BJ (cell line): ENCODE data around the gene NAP1L2. TPM values are rescaled to one million over a fixed set of nuclear protein-coding genes. Genes with fewer than 3 reads are reported as not detected.

Experiments
- CTCF ChIA-PET: fragments of 350-600 bp; formaldehyde crosslinking; extraction: SDS; loops from one replicate; lab custom pipeline; 2021; ENCODE audit warnings: antibody characterized with exemption, inconsistent platforms; lab: Yijun Ruan, JAX
- POLR2A ChIA-PET: fragments of 300-600 bp; sonication (Branson Sonifier 250); formaldehyde crosslinking; extraction: SDS; loops from one replicate; lab custom pipeline; 2021; ENCODE audit warnings: antibody characterized with exemption; lab: Charles Lee
- DNase-seq: peaks from one replicate; pipeline ENCODE4 v3.0.0-alpha.2; 2011; ENCODE audit warnings: low read depth
- H3K27me3 ChIP-seq: 2 replicates; pipeline ENCODE4 v1.6.0; 2011; ENCODE audit warnings: low read length; ENCODE audit not compliant: control insufficient read depth, insufficient read depth
- H3K36me3 ChIP-seq: 2 replicates; pipeline ENCODE4 v1.5.1; 2011; ENCODE audit warnings: low read length; ENCODE audit not compliant: control insufficient read depth, insufficient read depth
- H3K4me3 ChIP-seq: 2 replicates; pipeline ENCODE4 v1.5.1; 2011; ENCODE audit warnings: low read depth, mild to moderate bottlenecking, control low read depth, low read length
- polyA minus RNA-seq: library from RNA; depleted of rRNA, polyadenylated mRNA; stranded (reverse); fragments of >200 nt; gene quantifications from 2 replicates; pipeline ENCODE4 v1.2.3, GENCODE V29; 2011; rRNA and poly(A)+ RNA removed
- polyA plus RNA-seq: library from polyadenylated mRNA; depleted of rRNA; stranded (reverse); fragments of >200 nt; gene quantifications from 2 replicates; pipeline ENCODE4 v1.2.3, GENCODE V29; 2011; rRNA removed
- TF ChIP-seq, protein P1 (sequence below): IDR thresholded peaks from 2 replicates; pipeline ENCODE4 v1.5.1; 2011; ENCODE audit warnings: low read depth, mild to moderate bottlenecking, control low read depth, inconsistent platforms, low read length, moderate library complexity; ENCODE audit not compliant: insufficient read depth

The NAP1L2 gene, protein sequence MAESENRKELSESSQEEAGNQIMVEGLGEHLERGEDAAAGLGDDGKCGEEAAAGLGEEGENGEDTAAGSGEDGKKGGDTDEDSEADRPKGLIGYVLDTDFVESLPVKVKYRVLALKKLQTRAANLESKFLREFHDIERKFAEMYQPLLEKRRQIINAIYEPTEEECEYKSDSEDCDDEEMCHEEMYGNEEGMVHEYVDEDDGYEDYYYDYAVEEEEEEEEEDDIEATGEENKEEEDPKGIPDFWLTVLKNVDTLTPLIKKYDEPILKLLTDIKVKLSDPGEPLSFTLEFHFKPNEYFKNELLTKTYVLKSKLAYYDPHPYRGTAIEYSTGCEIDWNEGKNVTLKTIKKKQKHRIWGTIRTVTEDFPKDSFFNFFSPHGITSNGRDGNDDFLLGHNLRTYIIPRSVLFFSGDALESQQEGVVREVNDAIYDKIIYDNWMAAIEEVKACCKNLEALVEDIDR
- polyA plus RNA-seq (not detected in 2 replicates), polyA minus RNA-seq (not detected in 2 replicates)

- Histone ChIP-seq H3K4me3 (peak within 1 kb of the TSS; percentile 21; the same call in 1 of the 2 replicates), H3K36me3 (no peaks in the 10 kb centered on the region), H3K27me3 (no peaks in the 10 kb centered on the region)
- no peak for DNase-seq
- POLR2A ChIA-PET = no interaction called here
- TF ChIP-seq, protein P1, sequence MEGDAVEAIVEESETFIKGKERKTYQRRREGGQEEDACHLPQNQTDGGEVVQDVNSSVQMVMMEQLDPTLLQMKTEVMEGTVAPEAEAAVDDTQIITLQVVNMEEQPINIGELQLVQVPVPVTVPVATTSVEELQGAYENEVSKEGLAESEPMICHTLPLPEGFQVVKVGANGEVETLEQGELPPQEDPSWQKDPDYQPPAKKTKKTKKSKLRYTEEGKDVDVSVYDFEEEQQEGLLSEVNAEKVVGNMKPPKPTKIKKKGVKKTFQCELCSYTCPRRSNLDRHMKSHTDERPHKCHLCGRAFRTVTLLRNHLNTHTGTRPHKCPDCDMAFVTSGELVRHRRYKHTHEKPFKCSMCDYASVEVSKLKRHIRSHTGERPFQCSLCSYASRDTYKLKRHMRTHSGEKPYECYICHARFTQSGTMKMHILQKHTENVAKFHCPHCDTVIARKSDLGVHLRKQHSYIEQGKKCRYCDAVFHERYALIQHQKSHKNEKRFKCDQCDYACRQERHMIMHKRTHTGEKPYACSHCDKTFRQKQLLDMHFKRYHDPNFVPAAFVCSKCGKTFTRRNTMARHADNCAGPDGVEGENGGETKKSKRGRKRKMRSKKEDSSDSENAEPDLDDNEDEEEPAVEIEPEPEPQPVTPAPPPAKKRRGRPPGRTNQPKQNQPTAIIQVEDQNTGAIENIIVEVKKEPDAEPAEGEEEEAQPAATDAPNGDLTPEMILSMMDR = no peak
- CTCF ChIA-PET = no interaction called here
Observed at GRCh38 chrX:73214426-73215094, at the start of gene NAP1L2. NAP1L2 (minus strand) TSS chrX:73214851; CDS start chrX:73214492, 359 bp downstream.

DNA sequence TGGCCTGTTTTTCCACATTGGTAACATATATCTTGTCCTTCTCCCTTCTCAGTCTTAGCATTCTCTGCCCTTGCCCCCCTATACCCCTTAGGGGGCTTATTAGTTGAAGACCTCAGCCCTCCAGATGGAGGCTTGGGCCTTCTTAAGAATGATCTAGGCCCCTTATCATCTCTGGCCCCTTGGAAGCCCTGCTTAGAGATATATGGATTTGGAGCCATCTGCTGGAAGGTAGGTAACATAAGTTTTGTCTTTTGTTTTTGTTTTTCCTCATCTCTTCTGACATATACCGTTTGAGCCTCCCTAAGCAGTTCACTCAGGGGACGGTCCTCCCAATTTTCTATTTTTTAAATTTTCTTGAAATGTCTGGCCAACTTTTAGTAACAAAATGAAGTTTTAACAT, 48.3 kb upstream of the NAP1L2 start:
- no peaks in the 10 kb centered on the region for H3K36me3 ChIP-seq
- DNase-seq = no peak
- H3K27me3 ChIP-seq = no peaks in the 10 kb centered on the region
- ChIA-PET CTCF (no interaction called here), POLR2A (no interaction called here)
- no peak overlapping the region for H3K4me3 ChIP-seq
- TF ChIP-seq, protein P1 = no peak

- DNase-seq = no peak
- CTCF ChIA-PET = no interaction called here
- POLR2A ChIA-PET = no interaction called here
Observed at GRCh38 chrX:73239242-73239641, 24.6 kb upstream of the NAP1L2 start.

DNA sequence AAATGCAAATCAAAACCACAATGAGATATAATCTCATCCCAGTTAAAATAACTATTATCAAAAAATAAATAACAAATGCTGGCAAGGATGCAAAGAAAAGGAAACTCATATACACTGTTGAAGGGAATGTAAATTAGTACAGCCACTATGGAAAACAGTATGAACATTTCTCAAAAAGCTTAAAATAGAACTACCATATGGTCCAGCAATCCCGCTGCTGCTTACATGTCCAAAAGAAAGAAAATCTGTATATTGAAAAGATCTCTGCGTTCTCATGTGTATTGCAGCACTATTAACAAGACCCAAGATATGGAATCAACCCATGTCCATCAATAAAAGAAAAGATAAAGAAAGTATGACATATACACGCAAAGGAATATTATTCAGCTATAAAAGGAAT, 3.0 kb upstream of the NAP1L2 start:
- TF ChIP-seq, protein P1 = no peak
- no peak for DNase-seq
- Histone ChIP-seq H3K36me3 (no peaks in the 10 kb centered on the region), H3K4me3 (no peak overlapping the region), H3K27me3 (no peaks in the 10 kb centered on the region)
- POLR2A ChIA-PET = no interaction called here
- CTCF ChIA-PET = no interaction called here

More at GRCh38 chrX:73239242-73239641, 24.6 kb upstream of the NAP1L2 start:
- Histone ChIP-seq H3K36me3 (no peaks in the 10 kb centered on the region), H3K27me3 (no peaks in the 10 kb centered on the region), H3K4me3 (no peak overlapping the region)
- TF ChIP-seq, protein P1 = no peak

- Histone ChIP-seq H3K36me3 (no peaks in the 10 kb centered on the region), H3K4me3 (no peak overlapping the region), H3K27me3 (no peaks in the 10 kb centered on the region)
- TF ChIP-seq, protein P1 = no peak
- ChIA-PET CTCF (no interaction called here), POLR2A (no interaction called here)
- DNase-seq = no peak
Observed at GRCh38 chrX:73215246-73215645, 595 bp upstream of the NAP1L2 start.
